Hypothalamus (tissue), 51 donors: Measurements from ENCODE around the gene AGBL1.
"Not testable (repeated sequence)": the region's sequence is repeated elsewhere in the genome, so short reads cannot be mapped to it uniquely, and the experiment has no call there.

Experiments used
- DNase-seq, 51 donors: peaks; one replicate each; lab custom pipeline; 2025; lab: John Stamatoyannopoulos, UW

The AGBL1 gene

GRCh38 chr15:86488046-86488445, 408.4 kb downstream of the AGBL1 start:
- no peak for DNase-seq

GRCh38 chr15:86489981-86490380, 410.3 kb downstream of the AGBL1 start:
- DNase-seq = no peak

- no peak for DNase-seq
Observed at GRCh38 chr15:86491118-86491517, 411.4 kb downstream of the AGBL1 start.

- DNase-seq = no peak
Observed at GRCh38 chr15:86493884-86494283, 414.2 kb downstream of the AGBL1 start.

DNA sequence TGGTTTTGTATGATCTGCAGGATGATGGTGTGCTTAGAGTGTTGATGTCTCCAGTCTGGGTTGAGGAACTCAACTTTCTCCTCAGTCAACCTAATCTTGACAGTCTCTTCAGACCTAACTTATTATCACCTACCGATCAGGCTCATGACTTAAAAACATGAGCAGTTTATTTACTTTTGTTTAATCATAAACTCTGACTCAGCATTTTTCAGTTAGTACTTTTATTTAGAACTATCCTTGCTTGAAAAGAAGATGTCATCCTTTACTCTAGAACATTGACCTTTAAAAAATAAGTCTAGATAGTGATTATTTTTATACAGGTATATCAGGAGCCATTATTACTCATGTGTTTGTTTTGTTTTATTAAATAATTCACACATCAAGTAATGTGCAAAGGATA, 414.8 kb downstream of the AGBL1 start:
- no peak for DNase-seq

GRCh38 chr15:86502301-86502700, 422.6 kb downstream of the AGBL1 start:
- DNase-seq = no peak

DNA sequence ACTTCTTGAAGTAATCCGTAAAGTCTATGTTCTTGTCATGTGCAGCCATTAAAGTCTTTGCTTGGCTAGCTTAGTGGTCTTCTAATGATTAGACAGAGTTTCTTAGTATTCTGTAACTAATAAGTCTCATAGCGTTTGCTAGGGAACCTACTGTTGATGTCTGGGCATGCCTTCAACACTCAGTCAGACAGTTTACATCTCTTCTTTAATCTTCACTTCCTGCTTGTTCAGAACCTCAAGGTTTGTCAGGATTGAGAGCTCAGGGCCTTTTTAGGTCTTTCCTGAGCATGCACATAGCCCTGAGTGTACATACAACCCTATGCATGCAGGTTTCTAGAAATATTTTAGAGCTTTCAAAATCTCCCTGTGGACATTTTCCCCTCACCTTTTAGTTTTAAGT, 426.3 kb downstream of the AGBL1 start:
- DNase-seq = no peak

DNA sequence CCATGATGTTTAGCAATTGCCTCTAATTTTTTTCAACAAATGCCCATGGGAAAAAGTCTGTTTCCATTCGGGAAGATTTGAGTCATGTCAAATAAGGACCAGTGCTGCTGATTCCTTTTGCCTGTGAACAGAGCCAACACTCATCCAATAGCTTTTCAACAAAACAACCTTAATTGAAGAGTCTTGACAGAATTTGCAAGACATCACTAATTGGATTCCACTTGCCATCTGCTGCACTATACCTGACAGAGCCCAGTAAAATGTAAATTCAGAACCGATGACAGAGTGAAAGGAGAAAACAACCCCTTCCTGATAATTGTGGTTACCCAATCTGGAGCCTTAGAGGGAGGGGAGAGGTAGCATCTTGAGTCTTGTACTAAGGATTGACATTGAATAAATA, 426.7 kb downstream of the AGBL1 start:
- no peak for DNase-seq

DNA sequence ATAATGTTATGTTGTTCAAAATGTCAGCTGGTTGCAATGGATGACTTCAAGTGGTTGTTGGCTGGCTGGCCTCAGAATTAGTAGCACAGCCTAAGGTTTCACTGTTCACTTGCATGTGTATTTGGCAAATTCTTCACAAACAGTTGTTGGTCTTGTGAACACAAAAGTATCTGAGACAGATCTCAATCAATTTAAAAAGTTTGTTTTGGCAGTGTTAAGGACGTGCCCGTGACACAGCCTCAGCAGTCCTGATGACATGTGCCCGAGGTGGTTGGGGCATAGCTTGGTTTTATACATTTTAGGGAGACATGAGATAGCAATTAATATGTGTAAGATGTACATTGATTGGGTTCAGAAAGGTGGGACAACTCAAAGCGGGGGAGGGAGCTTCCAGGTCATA, 436.0 kb downstream of the AGBL1 start:
- DNase-seq = no peak

DNA sequence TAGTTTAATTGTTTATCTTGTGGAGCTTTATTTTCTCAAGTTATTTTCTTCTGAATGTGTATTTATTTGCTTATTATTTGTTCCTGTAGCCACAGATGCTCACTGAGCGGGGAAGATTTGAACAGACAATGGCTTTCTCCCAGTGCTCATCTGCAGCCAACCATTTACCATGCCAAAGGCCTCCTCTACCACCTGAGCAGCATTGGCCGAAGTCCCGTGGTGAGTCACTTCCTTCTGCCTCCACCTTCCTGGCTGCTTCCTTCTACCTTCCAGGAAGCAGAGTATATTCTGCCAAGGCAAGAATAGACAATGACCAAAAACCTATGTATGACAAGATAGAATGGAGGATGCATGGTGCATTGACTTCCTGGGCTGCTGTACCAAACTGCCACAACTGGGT, 443.1 kb downstream of the AGBL1 start:
- no peak for DNase-seq

DNA sequence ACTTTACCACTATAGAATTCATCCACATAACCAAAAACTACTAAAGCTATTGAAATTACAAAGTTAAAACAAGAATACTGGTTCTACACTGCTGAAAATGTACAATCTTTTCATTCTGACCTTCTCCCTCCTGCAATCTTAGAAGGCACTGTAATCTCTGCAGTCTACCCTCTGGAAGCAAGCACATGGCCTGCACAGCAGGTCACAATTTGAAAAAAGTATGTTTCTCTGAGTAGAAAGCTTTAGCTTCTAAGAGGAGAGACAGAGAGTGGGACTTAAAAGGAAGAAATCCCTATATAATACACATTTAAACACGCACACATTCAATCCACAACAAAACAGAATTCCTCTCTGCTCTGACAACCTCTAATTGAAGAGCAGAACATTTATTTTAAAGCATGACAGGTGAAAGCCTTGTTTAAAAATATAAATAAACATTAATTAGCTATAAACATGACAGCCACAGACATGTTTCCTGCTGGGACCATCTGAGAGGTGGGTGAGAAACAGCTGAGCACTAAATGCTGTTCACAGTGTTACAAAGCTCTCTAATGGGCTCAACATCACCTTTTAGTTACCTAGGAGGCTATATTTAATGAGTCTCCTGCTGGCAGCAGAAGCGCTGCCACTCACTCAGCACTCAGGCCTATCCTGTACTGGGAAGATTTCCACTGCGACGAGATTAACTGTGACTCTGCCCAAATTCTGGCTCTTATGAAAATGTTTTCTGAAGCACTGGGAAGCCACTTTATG, 447.4 kb downstream of the AGBL1 start:
- no peak for DNase-seq

DNA sequence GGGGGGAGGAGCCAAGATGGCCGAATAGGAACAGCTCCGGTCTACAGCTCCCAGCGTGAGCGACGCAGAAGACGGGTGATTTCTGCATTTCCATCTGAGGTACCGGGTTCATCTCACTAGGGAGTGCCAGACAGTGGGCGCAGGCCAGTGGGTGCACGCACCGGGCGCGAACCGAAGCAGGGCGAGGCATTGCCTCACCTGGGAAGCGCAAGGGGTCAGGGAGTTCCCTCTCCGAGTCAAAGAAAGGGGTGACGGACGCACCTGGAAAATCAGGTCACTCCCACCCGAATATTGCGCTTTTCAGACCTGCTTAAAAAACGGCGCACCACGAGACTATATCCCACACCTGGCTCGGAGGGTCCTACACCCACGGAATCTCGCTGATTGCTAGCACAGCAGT, 448.4 kb downstream of the AGBL1 start:
- DNase-seq = not testable (repeated sequence)

DNA sequence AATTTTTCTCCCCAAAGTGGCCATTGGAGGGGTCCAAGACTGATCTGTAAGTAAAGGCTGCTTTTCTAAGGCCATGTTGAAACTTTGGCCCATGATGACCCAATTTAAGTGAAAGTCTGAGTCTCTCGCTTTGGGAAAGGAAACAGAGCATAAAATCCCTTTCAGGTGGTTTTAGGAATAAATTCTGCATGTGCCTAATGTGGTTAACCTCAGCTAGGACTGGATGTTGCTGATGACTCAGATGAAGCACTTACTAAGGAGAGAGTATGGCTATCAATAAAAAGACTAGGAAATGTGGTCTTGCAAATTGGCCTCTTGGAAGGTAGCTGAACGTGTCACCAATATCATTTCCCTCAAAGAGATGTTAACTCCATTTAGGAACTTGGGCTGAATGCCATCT, 458.5 kb downstream of the AGBL1 start:
- no peak for DNase-seq

GRCh38 chr15:86540840-86541467, 461.3 kb downstream of the AGBL1 start:
- no peak for DNase-seq

GRCh38 chr15:86541540-86541939, 461.9 kb downstream of the AGBL1 start:
- no peak for DNase-seq

GRCh38 chr15:86550075-86550474, 470.4 kb downstream of the AGBL1 start:
- DNase-seq = no peak

GRCh38 chr15:86553108-86553507, 473.4 kb downstream of the AGBL1 start:
- no peak for DNase-seq

GRCh38 chr15:86555098-86555497, 475.4 kb downstream of the AGBL1 start:
- peak in 1 of 51 donors; percentile 5 for DNase-seq

DNA sequence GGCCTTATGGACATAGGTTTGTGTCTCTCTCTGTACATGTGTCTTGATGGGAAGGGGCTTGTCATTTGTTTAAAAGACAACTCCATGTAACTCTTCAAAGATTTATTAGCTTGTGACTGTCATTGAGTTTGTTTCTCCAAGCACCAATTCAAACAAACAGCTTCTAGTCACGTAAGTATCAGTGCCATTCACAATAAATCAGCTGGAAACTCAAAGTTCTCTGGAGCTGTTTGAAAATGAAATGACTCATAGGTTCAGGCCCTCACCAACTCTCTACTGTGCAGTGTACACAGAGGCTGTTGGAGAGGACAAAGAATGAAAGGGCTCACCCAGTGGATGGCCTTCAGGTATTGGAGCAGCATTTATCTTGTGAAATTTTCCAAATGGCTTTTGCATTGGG, 476.3 kb downstream of the AGBL1 start:
- DNase-seq = no peak

DNA sequence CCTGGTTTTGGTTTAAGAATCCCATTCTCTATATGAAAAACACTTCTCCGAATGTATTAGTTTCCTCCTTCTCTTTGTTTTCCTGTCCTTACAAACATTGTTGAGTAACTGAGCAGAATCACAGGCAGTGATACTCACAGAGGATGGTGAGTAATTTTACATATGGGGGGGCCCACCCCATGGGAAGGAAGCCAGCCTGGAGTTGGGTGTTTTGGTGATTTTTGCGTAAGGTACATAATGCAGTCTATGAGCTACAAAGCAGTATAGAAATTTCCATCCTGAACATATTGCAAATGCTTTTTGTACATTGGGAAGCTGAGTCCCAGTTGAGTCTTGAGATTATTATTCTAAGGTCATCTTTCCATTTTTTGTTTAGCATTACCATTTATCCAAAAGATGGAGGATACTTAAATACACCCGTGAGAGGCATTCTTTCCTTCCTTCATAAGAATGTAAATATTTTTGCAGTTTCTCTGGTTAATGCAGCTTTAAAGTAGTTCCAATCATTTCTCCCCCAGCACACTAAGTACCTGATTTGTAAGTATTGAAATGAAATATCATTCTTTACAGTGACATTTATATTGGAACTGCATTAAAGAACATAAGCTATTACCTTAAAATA, 476.8 kb downstream of the AGBL1 start:
- DNase-seq = no peak

DNA sequence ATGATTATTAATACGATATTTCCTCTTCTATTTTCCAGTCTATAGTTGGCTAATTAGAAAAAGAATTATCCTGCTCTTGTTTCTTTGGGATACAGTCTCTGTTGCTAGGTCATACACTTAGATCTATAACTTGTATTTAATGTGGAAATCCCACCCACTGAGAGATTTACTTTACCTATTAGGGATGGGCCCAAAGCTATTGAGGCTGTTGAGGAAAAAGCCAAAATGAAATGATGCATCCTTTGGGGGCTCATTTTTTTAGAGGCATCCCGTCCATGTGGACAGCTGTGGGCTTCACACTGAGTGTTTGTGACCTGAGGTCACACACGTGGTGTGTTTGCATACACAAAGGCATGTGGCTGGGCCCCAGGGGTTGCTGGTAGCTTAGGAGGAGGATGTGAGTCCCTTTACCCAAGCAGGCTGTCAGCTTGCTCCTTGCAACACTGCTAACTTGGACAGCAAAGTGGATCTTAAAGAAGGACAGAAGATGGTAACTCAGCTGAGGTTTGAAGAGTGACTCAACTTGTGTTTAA, 477.4 kb downstream of the AGBL1 start:
- no peak for DNase-seq

GRCh38 chr15:86558252-86558651, 478.6 kb downstream of the AGBL1 start:
- DNase-seq = no peak
